OCI-M2 (cell line): ENCODE results near the gene COPS7A.
A peak's percentile ranks its signal among the peaks of the same experiment; 100 is the strongest.

Experiments
- DNase-seq: peaks from one replicate; lab custom pipeline; 2025; ENCODE audit not compliant: unreplicated experiment; lab: John Stamatoyannopoulos, UW

COPS7A gene

GRCh38 chr12:6723607-6724408, at the start of gene COPS7A:
Gene COPS7A (plus strand): TSS chr12:6724046. CDS start chr12:6724657, 611 bp downstream.
- DNase-seq: peak; percentile 75

GRCh38 chr12:6676962-6677361, 46.9 kb upstream of the COPS7A start:
- no peak for DNase-seq

GRCh38 chr12:6684609-6685008, 39.2 kb upstream of the COPS7A start:
- DNase-seq: no peak

- no peak for DNase-seq
Observed at GRCh38 chr12:6685814-6686213, 38.0 kb upstream of the COPS7A start.

- no peak for DNase-seq
Observed at GRCh38 chr12:6688543-6688998, 35.3 kb upstream of the COPS7A start.

GRCh38 chr12:6688999-6689882, 34.6 kb upstream of the COPS7A start, which contains the start of gene ZNF384:
Gene ZNF384 (minus strand): TSS chr12:6689375. CDS start chr12:6679520, 9,855 bp downstream.
- DNase-seq: peak; percentile 61

GRCh38 chr12:6691473-6691872, 32.4 kb upstream of the COPS7A start:
- no peak for DNase-seq

- DNase-seq: no peak
Observed at GRCh38 chr12:6692888-6693287, 31.0 kb upstream of the COPS7A start.

- no peak for DNase-seq
Observed at GRCh38 chr12:6693832-6694355, 30.0 kb upstream of the COPS7A start.

DNA sequence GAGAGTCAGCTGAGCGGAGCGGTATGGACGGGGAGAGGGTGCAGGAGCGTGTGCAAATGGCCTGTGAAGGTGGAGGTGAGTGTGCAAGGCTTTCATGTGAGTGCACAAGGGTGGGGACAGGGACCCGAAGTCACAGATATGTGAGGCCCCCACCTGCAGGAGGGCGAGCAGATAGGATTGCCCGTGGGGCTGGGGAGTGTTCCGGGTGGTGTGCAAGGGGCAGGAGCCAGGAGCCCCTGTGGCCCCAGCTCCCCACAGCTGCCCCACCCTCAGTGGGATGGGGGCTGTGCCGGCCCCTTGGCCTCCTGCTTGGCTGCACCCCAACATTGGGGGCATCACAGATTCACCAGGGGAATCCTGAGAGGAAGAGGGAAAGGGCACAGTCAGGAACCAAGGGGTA, 29.1 kb upstream of the COPS7A start:
- DNase-seq: no peak

DNA sequence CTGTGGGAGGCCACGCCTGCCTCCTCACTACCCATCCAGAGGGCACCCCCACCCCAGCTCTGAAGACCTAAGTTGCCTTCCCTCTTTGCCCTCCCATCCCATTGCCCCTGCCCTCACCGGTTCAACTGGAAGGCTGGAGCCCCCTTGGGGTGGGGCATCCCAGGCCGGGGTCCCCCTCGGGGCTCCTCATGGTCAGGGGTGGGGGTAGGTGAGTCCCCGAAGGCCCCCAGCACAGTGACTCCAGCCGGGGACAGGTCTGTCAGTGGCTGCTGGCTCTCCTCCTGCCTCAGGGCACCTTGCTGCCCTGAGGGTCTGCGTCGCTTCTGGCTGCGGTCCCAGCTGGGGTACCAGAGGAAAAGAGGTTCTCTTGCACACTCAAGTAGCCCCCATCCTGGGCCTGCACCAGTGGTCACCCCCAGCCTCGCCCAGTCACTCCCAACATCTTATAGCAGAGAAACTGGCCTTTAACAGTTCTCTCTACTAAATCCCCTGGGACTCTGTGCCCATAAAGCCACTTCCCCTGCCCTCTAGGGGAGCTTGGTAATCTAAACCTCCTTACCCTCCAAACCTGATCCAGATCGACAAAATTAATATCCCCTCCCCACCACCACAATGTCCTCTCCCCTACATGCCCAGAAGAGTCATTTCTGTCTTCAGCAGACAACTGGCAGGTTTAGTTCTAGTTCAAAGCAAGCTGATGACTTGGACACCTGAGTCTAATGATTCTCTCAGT, 28.4 kb upstream of the COPS7A start:
- no peak for DNase-seq

GRCh38 chr12:6696690-6697583, 26.9 kb upstream of the COPS7A start:
- DNase-seq: no peak

- DNase-seq: no peak
Observed at GRCh38 chr12:6697584-6698351, 26.1 kb upstream of the COPS7A start.

- no peak for DNase-seq
Observed at GRCh38 chr12:6698352-6699046, 25.3 kb upstream of the COPS7A start.

- DNase-seq: no peak
Observed at GRCh38 chr12:6699259-6699988, 24.4 kb upstream of the COPS7A start.

DNA sequence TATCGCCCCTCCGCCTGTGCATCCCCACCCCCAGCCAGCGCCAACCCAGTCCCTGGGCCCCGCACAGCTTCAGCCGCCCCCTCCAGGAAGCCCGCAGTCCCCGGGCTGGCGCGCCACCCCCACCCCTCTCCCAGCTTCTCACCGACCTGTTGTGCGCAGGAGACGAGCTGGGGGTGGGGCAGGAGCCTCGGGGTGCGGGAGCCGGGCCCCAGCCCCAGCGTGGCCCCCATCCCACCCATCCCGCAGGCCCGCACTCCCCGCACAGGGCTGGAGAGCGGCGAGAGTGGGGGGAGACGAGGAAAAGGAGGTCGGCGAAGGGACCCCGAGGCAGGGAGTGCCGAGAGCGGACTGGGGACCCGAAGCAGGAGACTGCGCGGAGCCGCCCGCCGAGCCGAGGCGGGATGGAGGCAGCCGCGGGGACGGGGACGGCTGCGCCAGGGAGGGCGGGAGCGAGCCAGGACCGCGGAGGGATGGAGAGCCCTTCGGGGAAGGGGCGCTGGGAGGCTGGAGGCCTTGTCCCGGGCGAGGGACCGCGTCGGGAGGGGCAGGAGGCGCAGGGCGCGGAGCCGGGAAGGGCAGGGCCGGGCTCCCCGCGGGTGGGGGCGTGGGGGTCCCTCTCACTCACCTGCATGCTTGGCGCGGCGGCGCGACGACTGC, 23.7 kb upstream of the COPS7A start:
- DNase-seq: no peak

GRCh38 chr12:6700646-6701051, 23.2 kb upstream of the COPS7A start, which contains the start of gene PIANP:
Gene PIANP (minus strand): TSS chr12:6700815. CDS start chr12:6698061, 2,754 bp downstream.
- DNase-seq: no peak
